CD4-positive, alpha-beta T cell treated with Interleukin-17A for 1 hour (primary cell): ENCODE data around the gene RANBP9.

Experiments
- DNase-seq: peaks from one replicate; pipeline ENCODE4 v3.0.0-alpha.2; 2020

The RANBP9 gene

GRCh38 chr6:13677878-13678254 lies 33.8 kb downstream of the RANBP9 start:
- no peak for DNase-seq

DNA sequence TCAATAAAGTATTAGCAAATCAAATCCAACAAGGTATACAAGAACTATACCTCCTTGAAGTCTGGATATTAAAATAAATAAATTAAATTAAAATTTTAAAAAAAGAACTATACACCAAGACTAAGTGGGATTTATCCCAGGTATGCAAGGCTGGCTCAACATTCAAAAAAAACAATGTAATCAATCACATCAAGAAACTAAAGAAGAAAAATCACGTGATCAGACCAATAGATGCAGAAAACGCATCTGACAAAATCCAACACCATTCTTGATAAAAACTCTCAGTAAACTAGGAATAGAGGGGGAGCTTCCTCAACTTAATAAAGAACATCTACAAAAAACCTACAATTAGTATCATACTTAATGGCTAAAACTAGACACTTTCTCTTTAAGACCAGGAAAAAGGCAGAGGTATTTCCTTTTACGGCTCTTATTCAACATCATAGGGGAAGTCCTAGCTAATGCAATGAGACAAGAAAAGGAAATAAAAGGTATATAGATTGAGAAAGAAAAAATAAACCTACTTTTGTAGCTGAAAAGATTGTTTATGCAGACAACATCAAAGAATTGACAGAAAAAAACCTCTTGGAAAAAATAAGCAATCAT lies 35.0 kb downstream of the RANBP9 start:
- no peak for DNase-seq

DNA sequence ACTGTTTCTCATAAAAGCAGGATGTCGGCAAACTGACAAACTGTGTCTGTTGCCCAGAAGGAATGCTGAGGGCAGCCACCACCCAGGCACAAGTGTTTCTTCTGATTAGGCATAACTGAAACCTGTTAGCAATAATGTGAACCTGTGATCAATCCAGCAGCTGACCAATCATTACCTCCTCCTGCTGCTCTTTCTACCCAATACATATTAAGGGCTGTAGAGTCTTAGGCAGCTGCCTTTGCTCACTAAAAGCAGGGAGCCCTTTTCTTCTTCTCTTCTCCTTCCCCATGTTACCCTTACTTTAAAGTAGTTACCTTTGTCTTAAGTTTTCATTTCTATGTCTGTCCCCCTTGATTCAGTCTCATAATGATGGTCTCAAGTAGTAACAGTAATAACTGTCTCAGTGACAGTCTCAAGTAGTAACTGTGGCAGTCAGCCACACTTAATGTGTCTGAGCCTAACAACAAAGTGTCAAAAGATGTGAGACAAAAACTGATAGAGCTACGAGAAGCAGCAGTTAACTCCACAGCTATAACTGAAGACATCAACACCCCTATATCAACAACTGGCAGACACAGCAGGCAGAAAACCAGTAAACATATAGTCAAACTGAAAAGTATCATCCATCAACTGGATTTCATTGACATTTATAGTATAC lies 37.0 kb downstream of the RANBP9 start:
- no peak for DNase-seq

- DNase-seq: no peak
Observed at GRCh38 chr6:13673825-13674444, 37.7 kb downstream of the RANBP9 start.

- no peak for DNase-seq
Observed at GRCh38 chr6:13673368-13673767, 38.3 kb downstream of the RANBP9 start.

DNA sequence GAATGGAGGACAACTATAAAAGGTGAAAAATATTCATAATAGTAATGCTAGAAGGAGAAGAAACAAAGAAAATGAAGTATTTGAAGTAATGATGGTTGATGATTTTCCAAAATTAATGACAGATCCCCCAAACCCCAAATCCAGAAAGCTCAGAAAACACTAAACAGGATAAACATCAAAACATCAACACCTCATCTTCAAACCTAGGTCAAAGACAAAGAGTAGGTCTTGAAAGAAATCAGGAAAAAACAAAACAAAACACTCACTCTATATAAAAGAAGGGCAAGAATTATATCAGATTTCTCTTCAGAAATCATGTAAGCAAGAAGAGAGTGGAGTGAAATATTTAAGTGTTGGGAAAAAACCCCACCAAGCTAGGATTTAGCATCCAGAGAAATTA lies 38.7 kb downstream of the RANBP9 start:
- DNase-seq: no peak

- DNase-seq: no peak
Observed at GRCh38 chr6:13671548-13672127, 40.0 kb downstream of the RANBP9 start.

- no peak for DNase-seq
Observed at GRCh38 chr6:13669476-13669875, 42.2 kb downstream of the RANBP9 start.

GRCh38 chr6:13668291-13668928 lies 43.2 kb downstream of the RANBP9 start:
- peak; percentile 34 for DNase-seq

DNA sequence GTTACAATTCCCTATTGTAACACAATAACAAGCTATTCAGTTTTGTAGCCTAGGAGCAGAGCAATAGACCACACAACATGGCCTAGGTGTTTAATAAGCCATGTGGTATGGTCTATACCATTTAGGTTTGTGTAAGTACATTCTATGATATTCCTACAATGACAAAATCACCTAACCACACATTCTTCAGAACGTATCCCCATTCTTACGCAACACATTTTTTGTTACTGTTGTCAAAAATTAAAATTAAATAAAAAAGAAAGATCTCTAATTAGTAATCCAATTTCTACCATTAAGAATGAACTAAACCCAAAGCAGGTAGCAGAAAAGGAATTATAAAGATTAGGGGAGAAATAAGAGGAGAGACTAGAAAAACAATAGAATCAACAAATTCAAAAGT lies 44.0 kb downstream of the RANBP9 start:
- no peak for DNase-seq

DNA sequence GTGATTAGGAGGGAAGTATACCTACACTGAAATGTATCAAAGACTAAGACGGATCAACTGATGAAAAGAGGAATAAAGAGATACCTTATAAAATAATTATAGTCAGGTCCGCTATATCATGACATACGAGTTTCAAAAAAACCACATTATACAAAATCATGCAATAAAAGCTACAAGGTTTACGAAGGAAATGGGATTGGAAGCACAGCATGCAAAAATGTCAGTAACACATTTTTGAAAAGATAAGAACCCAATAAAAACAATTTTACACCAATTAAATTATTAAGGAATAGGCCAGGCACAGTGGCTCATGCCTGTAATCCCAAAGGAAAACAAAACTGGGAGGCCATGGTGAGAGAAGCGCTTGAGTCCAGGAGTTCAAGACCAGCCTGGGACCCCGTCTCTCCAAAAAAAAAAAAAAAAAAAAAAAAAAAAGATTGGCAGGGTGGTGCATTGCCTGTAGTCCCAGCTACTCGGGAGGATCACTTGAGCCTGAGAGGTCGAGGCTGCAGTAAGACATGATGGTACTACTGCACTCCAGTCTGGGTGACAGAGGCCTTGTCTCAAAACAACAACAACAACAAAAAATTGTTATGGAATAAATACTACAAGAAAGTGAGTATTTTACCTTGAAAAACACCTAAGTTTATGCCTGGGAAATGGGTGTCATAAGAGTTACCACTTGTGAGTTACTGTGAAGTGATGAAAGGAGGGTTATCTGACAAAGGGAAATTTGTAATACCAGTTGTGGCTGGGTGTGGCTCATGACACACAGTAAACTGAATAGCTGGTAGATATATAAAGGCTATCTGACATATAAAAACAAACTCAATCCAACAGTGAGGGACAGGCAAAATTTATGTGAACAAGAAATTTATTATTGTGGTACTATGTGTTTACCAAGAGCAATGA lies 45.2 kb downstream of the RANBP9 start:
- DNase-seq: peak; percentile 34

- no peak for DNase-seq
Observed at GRCh38 chr6:13664703-13665352, 46.8 kb downstream of the RANBP9 start.

DNA sequence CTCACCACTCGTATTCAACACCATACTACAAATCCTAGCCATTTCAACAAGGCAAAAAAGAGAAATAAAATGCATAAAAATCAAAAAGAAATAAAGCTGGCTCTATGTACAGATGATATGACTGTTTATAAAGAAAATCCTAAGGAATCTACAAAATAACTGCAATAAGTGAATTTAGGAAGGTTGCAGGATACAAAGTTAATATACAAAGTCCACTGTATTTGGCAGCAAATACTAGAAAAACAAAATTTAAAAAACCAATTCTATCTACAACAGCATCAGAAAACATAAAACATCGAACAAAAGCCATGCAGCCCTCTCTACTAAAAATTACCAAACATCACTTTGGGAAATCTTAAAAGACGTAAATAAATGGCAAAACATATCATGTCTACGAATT lies 47.6 kb downstream of the RANBP9 start:
- no peak for DNase-seq

- DNase-seq: no peak
Observed at GRCh38 chr6:13662651-13663334, 48.8 kb downstream of the RANBP9 start.

DNA sequence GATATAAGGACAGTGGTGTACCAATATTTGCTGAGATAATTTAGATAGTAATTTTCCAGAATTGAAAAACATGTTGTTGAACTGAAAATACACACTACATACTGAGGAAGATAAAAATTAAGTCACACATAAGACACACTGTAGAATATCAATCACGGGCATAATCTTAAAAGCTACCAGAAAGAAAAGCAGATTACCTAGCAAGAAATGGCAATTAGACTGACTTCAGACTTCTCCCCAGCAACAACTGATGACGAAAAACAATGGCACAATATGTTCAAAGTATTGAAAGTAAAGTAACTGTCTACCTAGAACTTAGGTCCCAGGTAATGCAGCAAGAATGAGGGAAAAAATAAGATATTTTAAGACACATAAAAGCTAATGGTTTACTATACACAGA lies 50.0 kb downstream of the RANBP9 start:
- DNase-seq: no peak

GRCh38 chr6:13660893-13661292 lies 50.7 kb downstream of the RANBP9 start:
- DNase-seq: no peak

DNA sequence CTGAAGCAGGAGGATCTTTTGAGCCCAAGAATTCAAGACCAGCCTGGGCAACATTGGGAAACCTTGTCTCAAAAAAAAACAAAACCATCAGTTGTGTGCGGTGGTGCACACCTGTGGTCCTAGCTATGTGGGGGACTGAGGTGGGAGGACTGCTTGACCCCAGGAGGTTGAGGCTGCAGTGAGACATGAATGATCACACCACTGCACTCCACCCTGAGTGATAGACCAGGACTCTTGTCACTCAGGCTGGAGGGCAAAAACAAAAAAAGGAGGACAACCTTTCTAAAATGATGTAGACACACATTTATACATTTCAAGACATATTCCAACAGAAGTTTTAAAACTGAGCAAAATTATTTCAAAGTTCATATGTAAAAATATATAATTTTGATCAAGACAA lies 51.4 kb downstream of the RANBP9 start:
- no peak for DNase-seq

- no peak for DNase-seq
Observed at GRCh38 chr6:13655700-13656099, 55.9 kb downstream of the RANBP9 start.

- no peak for DNase-seq
Observed at GRCh38 chr6:13654496-13654895, 57.1 kb downstream of the RANBP9 start.

GRCh38 chr6:13653296-13653695 lies 58.3 kb downstream of the RANBP9 start:
- no peak for DNase-seq

DNA sequence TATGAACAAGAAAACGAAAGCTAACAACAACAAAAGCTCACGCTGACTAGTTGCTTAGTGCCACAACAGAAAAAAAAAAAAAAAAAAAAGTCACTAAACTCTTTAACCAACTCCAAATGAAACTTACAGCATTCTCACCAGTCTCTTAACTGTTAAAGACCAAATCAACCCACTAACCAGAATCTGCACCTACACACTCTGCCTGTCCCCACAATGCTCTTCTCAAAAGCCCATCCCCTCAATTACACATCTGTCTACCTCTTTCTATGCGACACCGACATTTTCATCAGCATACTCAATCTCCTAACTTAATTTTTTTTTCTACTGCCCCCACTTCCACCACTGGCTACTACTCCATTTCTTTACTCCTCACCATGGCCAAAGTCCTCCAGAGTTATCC lies 62.2 kb downstream of the RANBP9 start:
- no peak for DNase-seq

GRCh38 chr6:13648850-13649249 lies 62.8 kb downstream of the RANBP9 start:
- DNase-seq: no peak
